Endothelial cell of umbilical vein (primary cell): ENCODE data around the gene EFCAB13. TPM values are rescaled to one million over a fixed set of nuclear protein-coding genes. Genes with fewer than 3 reads are reported as not detected.

Experiments used
- BruUV-seq: library from RNA; stranded (reverse); fragments of 400-500 nt; replicated peaks from 2 replicates; lab custom pipeline; 2021; lab: Mats Ljungman, UMichigan
- CTCF ChIA-PET: fragments of 300-600, 350-600 bp; sonication (Branson Sonifier 250); formaldehyde crosslinking; loops from one replicate; lab custom pipeline; 2021; ENCODE audit warnings: antibody characterized with exemption, inconsistent platforms; lab: Charles Lee
- POLR2A ChIA-PET: fragments of 300-600, 350-600 bp; sonication (Branson Sonifier 250); formaldehyde crosslinking; loops from one replicate; lab custom pipeline; 2021; ENCODE audit warnings: antibody characterized with exemption, inconsistent platforms; lab: Charles Lee
- DNase-seq: peaks from one replicate; pipeline ENCODE4 v3.0.0-alpha.2; 2011; ENCODE audit warnings: low read depth, low spot score
- FAIRE-seq: peaks from 2 replicates; lab custom pipeline; 2011; peaks lifted over from hg19 to GRCh38; lab: Jason Lieb, UNC
- H2AFZ ChIP-seq: 2 replicates; pipeline ENCODE4 v1.6.0; 2012; ENCODE audit warnings: low read depth, low read length, control low read depth, inconsistent platforms
- H3K27ac ChIP-seq: 2 replicates; pipeline ENCODE4 v1.5.1; 2011; ENCODE audit warnings: low read depth, mild to moderate bottlenecking, control low read depth, low read length, moderate library complexity; ENCODE audit not compliant: insufficient read depth
- H3K27me3 ChIP-seq, 2 experiments: 2 replicates each; pipeline versions ENCODE4 v1.6.0 to v1.6.1; 2011; ENCODE audit warnings: low read length in 2 of 2, mixed read lengths in 1 of 2; ENCODE audit not compliant: control insufficient read depth in 2 of 2, insufficient read depth in 2 of 2
- H3K36me3 ChIP-seq, 2 experiments: 2 replicates in 1 of 2; 3 replicates in 1 of 2; pipeline ENCODE4 v1.5.1; 2011; ENCODE audit warnings: low read length in 2 of 2, mild to moderate bottlenecking in 1 of 2, moderate library complexity in 1 of 2; ENCODE audit not compliant: control insufficient read depth in 2 of 2, insufficient read depth in 2 of 2; ENCODE audit errors: extremely low read depth in 1 of 2
- H3K4me1 ChIP-seq: 3 replicates; pipeline ENCODE4 v1.5.1; 2011; ENCODE audit warnings: mild to moderate bottlenecking, low read length; ENCODE audit not compliant: control insufficient read depth, insufficient read depth; ENCODE audit errors: extremely low read depth
- H3K4me2 ChIP-seq: 2 replicates; pipeline ENCODE4 v1.6.1; 2011; ENCODE audit warnings: low read length, control low read depth, mixed read lengths; ENCODE audit not compliant: insufficient read depth
- H3K4me3 ChIP-seq, 3 experiments: fragments of 200-600 bp in 1 of 3; sonication (generic), shearing (Covaris generic) in 1 of 3; replicated peaks in 1 of 3; 2 replicates each; pipeline ENCODE4 v1.5.1; 2011 to 2016; ENCODE audit warnings: control low read depth in 3 of 3, low read length in 3 of 3, mild to moderate bottlenecking in 2 of 3, inconsistent platforms in 1 of 3, low read depth in 1 of 3, moderate library complexity in 1 of 3; ENCODE audit not compliant: insufficient read depth in 1 of 3
- H3K79me2 ChIP-seq: 2 replicates; pipeline ENCODE4 v1.6.0; 2012; ENCODE audit warnings: low read length, inconsistent platforms; ENCODE audit not compliant: control insufficient read depth, insufficient read depth
- H3K9ac ChIP-seq: replicated peaks from 2 replicates; pipeline ENCODE3; 2011; ENCODE audit warnings: low read length, control low read depth; ENCODE audit not compliant: insufficient read depth; ENCODE audit errors: extremely low read depth
- H3K9me1 ChIP-seq: replicated peaks from 3 replicates; pipeline ENCODE4 v1.6.0; 2011; ENCODE audit warnings: mild to moderate bottlenecking, low read length; ENCODE audit not compliant: control insufficient read depth, insufficient read depth; ENCODE audit errors: extremely low read depth
- H3K9me3 ChIP-seq: replicated peaks from 2 replicates; pipeline ENCODE4 v1.5.1; 2012; ENCODE audit warnings: low read length, inconsistent platforms; ENCODE audit not compliant: control insufficient read depth, insufficient read depth
- H4K20me1 ChIP-seq: replicated peaks from 2 replicates; pipeline ENCODE3; 2011; ENCODE audit warnings: mild to moderate bottlenecking, low read length; ENCODE audit not compliant: control insufficient read depth, insufficient read depth; ENCODE audit errors: extremely low read depth
- CTCF ChIP-seq, 2 donors: IDR thresholded peaks; 1 replicate in 1 of 2; 2 replicates in 1 of 2; pipeline ENCODE4 v1.5.1; 2011; ENCODE audit warnings: low read length in 2 of 2, mild to moderate bottlenecking in 2 of 2, moderate library complexity in 2 of 2, control low read depth in 1 of 2, inconsistent platforms in 1 of 2, low read depth in 1 of 2; ENCODE audit not compliant: insufficient read depth in 1 of 2; ENCODE audit errors: extremely low read depth in 1 of 2
- EZH2 ChIP-seq: IDR thresholded peaks from 2 replicates; pipeline ENCODE4 v1.6.1; 2012; ENCODE audit warnings: borderline replicate concordance, low read depth, mild to moderate bottlenecking, moderate library complexity, low read length, inconsistent platforms; ENCODE audit not compliant: severe bottlenecking
- GATA2 ChIP-seq: IDR thresholded peaks from 2 replicates; pipeline ENCODE4 v1.7.0; 2011; ENCODE audit warnings: low read depth, mild to moderate bottlenecking, moderate library complexity, mixed read lengths, low read length; ENCODE audit not compliant: insufficient read length, insufficient read depth
- JUN ChIP-seq: IDR thresholded peaks from 2 replicates; pipeline ENCODE4 v1.6.1; 2011; ENCODE audit warnings: borderline replicate concordance, low read depth; ENCODE audit not compliant: insufficient read length, insufficient read depth
- MAX ChIP-seq: IDR thresholded peaks from 2 replicates; pipeline ENCODE4 v1.6.1; 2011; ENCODE audit not compliant: insufficient read depth, insufficient read length
- MYC ChIP-seq: IDR thresholded peaks from one replicate; pipeline ENCODE4 v1.6.1; 2011; ENCODE audit warnings: mild to moderate bottlenecking, low read depth, low read length
- POLR2A ChIP-seq: IDR thresholded peaks from 2 replicates; pipeline ENCODE4 v1.6.1; 2012; ENCODE audit warnings: low read depth, mild to moderate bottlenecking, control low read depth, low read length
- POLR2AphosphoS5 ChIP-seq: IDR thresholded peaks from 2 replicates; pipeline ENCODE4 v1.6.1; 2012; ENCODE audit warnings: low read depth, mild to moderate bottlenecking, control low read depth, low read length, moderate library complexity; ENCODE audit not compliant: insufficient read depth
- dilution Hi-C: fragments of 300-500 bp; cut with MboI; formaldehyde crosslinking; loops from one replicate; pipeline ENCODE4 v1.15.0; 2019; ENCODE audit warnings: low sequenced_read_pairs; ENCODE audit not compliant: extremely low pct_ligation_motif_present
- intact Hi-C: fragments of 100-400 bp; cut with micrococcal nuclease; formaldehyde crosslinking; loops from one replicate; pipeline ENCODE4 v1.10.0; 2022
- polyA plus RNA-seq, 4 experiments: library from polyadenylated mRNA; depleted of rRNA in 3 of 4; stranded (reverse) in 3 of 4; unstranded in 1 of 4; fragments of >200 nt; gene quantifications; 2 replicates each; pipeline versions ENCODE4 v1.2.1 to v1.2.3, GENCODE V29; 2011 to 2012; ENCODE audit warnings: missing spikeins in 1 of 4
- total RNA-seq: library from RNA; stranded (reverse); gene quantifications from 2 replicates; pipeline ENCODE4 v1.2.3, GENCODE V29; 2021

EFCAB13 gene
- total and polyA plus RNA-seq, 2 donors (not counting 3 experiments of a cell fraction or from before 2014, with no cell fraction given): 0.86 to 12.9 TPM

GRCh38 chr17:47404875-47405274 lies 81.1 kb downstream of the EFCAB13 start:
- DNase-seq (no peak), FAIRE-seq (no peak)

More at GRCh38 chr17:47404875-47405274, 81.1 kb downstream of the EFCAB13 start:
- Histone ChIP-seq H2AFZ (no peak overlapping the region), H3K4me2 (no peak overlapping the region), H3K9me3 (no peaks in the 10 kb centered on the region), H3K4me3 (no peak overlapping the region), H3K4me1 (no peaks in the 10 kb centered on the region), H3K9ac (no peak overlapping the region), H3K79me2 (no peaks in the 10 kb centered on the region), H3K9me1 (no peaks in the 10 kb centered on the region), H3K36me3 (no peaks in the 10 kb centered on the region), H3K27ac (no peak overlapping the region), H4K20me1 (no peaks in the 10 kb centered on the region), H3K27me3 (no peaks in the 10 kb centered on the region)
- BruUV-seq: no TSS peak
- dilution Hi-C loops (no loop called here), intact Hi-C loops (no loop called here)
- ChIA-PET POLR2A (no interaction called here), CTCF (no interaction called here)
- no peak for TF ChIP-seq POLR2A
- no peak for TF ChIP-seq EZH2
- no peak for TF ChIP-seq CTCF (IDR thresholded peaks at IDR 0.05; ENCODE audit: extremely low read depth in 1 of 2, insufficient read depth in 1 of 2, low read depth in 1 of 2, low read length in 2 of 2)
- no peak for TF ChIP-seq POLR2AphosphoS5
- no peak for TF ChIP-seq MYC
- no peak for TF ChIP-seq GATA2
- no peak for TF ChIP-seq MAX
- no peak for TF ChIP-seq JUN
